Measurements from ENCODE around the gene ZNF488.
A peak's percentile ranks its signal among the peaks of the same experiment; 100 is the strongest.

Gene ZNF488, protein sequence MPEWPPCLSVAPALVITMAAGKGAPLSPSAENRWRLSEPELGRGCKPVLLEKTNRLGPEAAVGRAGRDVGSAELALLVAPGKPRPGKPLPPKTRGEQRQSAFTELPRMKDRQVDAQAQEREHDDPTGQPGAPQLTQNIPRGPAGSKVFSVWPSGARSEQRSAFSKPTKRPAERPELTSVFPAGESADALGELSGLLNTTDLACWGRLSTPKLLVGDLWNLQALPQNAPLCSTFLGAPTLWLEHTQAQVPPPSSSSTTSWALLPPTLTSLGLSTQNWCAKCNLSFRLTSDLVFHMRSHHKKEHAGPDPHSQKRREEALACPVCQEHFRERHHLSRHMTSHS

DNA sequence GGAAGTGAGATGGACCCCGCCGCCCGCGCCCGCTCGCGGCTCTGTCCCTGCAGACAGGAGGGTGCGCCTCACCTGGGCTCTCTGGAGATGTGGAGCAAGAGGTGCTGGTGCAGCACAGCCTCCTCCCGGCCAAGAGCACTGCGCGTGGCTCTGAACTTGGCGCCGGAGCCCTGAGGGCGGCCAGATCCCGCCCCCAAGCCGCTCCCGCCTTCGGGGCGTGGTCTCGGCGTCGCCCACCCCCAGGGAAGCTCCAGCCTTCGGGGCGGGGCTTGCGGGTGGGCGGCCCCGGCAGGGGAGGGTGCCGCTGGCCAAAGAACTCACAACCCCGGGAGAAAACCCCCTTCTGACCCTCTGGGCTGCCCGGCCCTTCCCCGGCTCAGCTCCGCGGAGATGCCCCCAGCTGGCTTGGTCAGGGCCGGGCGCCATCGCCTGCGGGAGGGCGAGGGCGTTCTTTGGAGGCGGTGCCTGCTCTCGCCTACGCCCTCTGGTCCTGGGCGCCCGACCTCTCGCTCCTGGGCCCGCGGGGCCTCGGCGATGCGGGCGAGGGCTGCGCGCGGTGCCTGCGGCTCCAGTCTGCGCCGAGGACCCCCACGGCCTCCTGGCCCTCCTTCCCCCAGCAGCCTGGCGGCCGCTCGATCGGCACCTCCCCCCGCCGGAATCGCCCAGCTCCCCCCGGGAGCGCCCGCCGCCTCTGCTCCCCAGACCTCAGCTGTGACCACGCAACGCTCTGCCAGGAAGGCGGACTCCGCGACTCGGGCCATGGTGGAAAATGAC is at the start of gene ZNF488:
TSS of gene ZNF488 (minus strand) at position 146 of the 774 bp plus-strand sequence. CDS start 15,464 bp downstream, outside the sequence.
- peak within 1 kb of the TSS; percentile 83 for H3K4me3 ChIP-seq (ENCODE audit: low read depth, low read length)
- TF ChIP-seq, protein P1, sequence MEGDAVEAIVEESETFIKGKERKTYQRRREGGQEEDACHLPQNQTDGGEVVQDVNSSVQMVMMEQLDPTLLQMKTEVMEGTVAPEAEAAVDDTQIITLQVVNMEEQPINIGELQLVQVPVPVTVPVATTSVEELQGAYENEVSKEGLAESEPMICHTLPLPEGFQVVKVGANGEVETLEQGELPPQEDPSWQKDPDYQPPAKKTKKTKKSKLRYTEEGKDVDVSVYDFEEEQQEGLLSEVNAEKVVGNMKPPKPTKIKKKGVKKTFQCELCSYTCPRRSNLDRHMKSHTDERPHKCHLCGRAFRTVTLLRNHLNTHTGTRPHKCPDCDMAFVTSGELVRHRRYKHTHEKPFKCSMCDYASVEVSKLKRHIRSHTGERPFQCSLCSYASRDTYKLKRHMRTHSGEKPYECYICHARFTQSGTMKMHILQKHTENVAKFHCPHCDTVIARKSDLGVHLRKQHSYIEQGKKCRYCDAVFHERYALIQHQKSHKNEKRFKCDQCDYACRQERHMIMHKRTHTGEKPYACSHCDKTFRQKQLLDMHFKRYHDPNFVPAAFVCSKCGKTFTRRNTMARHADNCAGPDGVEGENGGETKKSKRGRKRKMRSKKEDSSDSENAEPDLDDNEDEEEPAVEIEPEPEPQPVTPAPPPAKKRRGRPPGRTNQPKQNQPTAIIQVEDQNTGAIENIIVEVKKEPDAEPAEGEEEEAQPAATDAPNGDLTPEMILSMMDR (conservative IDR thresholded peaks at IDR 0.05; ENCODE audit: low read depth, low read length), result no peak
- DNase-seq (ENCODE audit: low read depth), result peak; percentile 75

DNA sequence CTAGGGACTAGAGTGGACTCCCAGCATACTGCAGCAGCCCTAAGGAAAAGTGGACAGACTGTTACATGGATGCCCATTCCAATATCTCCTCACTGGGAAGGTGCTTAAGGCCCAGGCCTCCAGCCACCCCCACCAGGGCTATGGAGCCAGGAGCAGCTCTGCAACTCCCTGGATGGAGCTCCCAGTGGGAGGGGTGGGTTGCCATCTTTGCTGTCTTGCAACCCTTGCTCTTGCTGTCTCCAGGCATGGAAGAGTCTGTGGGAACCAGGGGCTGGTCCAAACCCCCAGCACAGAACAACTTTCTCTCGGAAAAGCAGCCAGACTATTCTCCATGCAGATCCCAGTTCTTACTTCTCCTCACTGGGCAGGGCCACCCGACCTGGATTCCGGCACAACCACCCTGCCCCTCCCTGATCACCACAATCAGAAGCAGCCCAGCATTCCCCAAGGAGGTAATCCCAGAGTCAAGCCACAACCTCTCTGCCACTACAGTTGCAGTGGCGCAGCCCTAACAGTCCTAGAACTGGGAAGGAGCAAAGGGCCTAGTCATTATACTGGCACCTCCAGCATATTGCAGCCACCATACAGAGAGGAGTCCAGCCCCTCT is 41.8 kb upstream of the ZNF488 start:
- no peak for DNase-seq (ENCODE audit: low read depth)
- TF ChIP-seq, protein P1 (conservative IDR thresholded peaks at IDR 0.05; ENCODE audit: low read depth, low read length), result no peak

DNA sequence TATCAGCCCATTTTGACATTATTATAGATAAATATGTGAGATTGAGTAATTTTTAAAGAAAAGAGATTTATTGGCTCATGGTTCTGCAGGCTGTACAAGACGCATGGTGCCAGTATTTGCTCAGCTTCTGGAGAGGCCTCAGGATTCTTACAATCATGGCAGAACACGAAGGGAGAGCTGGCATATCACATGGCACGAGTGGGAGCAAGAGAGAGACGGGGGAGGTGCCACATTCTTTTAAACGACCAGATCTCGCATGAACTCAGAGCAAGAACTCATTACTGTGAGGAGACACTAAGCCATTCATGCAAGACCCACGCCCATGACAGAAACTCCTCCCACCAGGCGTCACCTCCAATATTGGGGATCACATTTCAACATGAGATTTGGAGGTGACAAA is 40.1 kb upstream of the ZNF488 start:
- no peak overlapping the region for H3K4me3 ChIP-seq (ENCODE audit: low read depth, low read length)

More for the DNA sequence above, 41.8 kb upstream of the ZNF488 start:
- H3K4me3 ChIP-seq (ENCODE audit: low read depth, low read length), result no peak overlapping the region

DNA sequence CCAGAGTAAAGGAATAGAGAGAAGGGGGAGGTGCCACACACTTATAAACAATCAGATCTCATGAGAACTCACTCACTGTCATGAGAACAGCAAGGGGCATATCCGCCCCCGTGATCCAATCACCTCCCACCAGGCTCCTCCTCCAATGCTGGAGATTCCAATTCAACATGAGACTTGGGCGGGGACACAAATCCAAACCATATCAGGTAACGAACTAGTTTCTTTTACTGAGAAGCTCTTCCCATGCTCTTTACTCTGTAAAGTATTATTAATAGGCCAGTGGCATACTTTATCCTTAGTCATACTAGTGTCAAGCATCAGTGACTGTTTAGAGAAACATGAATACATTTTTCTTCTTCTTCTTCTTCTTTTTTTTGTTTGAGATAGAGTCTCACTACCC is 39.4 kb upstream of the ZNF488 start:
- DNase-seq (ENCODE audit: low read depth), result no peak
- no peak overlapping the region for H3K4me3 ChIP-seq (ENCODE audit: low read depth, low read length)
- TF ChIP-seq, protein P1 (conservative IDR thresholded peaks at IDR 0.05; ENCODE audit: low read depth, low read length), result no peak

More for the DNA sequence above, 40.1 kb upstream of the ZNF488 start:
- TF ChIP-seq, protein P1 (conservative IDR thresholded peaks at IDR 0.05; ENCODE audit: low read depth, low read length), result no peak
- no peak for DNase-seq (ENCODE audit: low read depth)

DNA sequence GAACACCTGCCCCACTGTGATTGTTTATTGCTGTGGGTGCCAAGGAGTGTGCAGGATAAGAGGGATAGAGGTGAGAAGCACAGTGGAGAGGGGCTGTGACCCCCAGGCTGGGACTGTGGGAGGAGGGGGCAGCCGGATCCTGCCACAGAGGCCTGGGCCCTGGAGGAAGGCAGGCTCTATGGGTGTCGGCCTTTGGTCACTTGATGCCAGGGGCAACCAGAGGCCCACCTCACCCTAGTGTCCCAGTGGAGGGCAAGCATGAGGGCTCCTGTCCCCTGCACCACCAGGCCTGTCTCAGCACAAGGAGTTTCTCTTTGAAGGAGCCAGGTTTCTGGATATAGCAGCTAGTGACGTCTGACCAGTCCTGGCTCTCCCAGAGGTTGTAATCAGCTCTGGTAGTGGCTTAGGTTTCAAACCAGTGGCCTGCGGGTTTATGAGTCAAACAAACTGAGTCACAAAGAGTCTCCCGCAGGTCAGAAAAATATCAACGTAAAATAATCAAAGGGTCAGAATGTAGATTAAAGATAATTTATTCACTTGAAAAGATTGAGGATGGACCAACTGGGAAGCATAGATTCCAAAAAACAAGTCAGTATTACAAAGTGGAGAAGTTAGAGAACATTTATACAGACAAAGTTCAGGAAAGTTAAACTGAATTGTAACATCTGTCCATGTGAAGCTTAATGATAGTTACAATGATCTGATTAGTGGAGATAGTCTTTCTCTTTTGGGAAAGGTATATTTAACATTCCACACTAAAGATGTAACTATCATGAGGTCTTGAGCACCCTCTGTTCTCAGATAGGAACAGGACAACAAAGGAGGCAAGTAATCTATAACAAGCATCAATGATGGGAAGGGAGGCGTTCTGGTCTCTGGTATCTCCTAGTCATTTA is 37.2 kb upstream of the ZNF488 start:
- peak; percentile 86 for DNase-seq (ENCODE audit: low read depth)
- TF ChIP-seq, protein P1 (conservative IDR thresholded peaks at IDR 0.05; ENCODE audit: low read depth, low read length), result no peak
- H3K4me3 ChIP-seq (ENCODE audit: low read depth, low read length), result no peak overlapping the region

DNA sequence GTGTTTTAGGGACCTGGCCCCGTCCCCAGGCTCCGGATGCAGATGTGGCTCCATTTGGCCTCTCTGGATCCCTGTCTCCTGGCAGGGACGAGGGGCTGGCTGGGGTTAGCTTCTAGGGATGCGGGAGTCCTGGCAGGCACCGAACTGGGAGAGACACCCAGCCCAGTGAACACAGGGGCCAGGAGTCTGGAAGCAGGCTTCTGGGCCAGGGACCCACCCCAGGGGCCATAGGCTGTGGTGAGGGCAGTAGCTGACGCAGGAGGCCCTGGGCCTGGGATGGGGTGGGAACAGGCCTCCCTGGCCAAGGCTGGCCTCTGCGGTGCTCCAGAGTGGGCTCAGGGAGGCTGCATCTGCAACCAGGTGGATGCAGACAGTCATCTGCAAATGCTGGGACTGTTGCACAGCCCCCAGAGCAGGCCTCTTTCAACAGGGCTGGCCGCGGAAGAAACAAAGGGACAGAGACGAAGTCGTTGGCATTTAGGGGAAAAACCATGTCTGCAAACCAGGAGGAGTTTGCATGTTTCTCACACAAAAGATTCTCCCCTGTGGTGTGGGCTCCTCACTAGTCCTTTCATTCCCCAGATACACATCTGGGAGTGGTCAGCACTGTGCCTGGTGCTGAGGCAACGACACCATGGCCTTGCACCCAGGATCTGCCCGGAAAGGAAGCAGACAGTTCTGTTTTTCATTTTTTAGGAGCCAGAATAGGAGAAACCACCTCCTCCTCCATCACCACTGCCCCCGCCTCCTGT is 36.4 kb upstream of the ZNF488 start:
- TF ChIP-seq, protein P1 (conservative IDR thresholded peaks at IDR 0.05; ENCODE audit: low read depth, low read length), result no peak
- H3K4me3 ChIP-seq (ENCODE audit: low read depth, low read length), result no peak overlapping the region

More for the DNA sequence above, 36.4 kb upstream of the ZNF488 start:
- DNase-seq (ENCODE audit: low read depth), result no peak
